Measurements from ENCODE around the gene MEX3D.

DNA sequence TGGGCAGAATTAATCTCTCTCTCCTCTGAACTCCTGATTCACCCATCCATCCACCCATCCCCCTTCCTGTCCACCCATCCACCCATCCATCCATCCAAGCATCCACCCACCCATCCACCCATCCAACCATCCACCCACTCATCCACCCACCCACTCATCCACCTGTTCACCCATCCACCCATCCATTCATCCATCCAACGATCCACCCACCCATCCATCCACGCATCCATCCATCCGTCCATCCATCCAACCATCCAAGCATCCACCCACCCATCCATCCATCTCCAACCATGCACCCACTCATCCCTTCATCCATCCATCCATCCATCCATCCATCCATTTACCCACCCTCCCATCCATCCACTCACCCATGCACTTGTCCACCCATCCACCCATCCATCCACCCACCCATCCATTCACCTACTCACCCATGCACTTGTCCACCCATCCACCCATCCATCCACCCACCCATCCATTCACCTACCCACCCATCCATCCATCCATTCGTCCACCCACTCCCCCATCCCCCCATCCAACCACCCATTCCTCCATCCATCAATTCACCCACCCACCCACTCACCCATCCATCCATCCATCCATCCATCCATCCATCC lies 18.7 kb downstream of the MEX3D start:
- TF ChIP-seq EZH2 (IDR thresholded peaks at IDR 0.05; ENCODE audit: low read length, missing control alignments), result no peak
- TF ChIP-seq, protein P1, sequence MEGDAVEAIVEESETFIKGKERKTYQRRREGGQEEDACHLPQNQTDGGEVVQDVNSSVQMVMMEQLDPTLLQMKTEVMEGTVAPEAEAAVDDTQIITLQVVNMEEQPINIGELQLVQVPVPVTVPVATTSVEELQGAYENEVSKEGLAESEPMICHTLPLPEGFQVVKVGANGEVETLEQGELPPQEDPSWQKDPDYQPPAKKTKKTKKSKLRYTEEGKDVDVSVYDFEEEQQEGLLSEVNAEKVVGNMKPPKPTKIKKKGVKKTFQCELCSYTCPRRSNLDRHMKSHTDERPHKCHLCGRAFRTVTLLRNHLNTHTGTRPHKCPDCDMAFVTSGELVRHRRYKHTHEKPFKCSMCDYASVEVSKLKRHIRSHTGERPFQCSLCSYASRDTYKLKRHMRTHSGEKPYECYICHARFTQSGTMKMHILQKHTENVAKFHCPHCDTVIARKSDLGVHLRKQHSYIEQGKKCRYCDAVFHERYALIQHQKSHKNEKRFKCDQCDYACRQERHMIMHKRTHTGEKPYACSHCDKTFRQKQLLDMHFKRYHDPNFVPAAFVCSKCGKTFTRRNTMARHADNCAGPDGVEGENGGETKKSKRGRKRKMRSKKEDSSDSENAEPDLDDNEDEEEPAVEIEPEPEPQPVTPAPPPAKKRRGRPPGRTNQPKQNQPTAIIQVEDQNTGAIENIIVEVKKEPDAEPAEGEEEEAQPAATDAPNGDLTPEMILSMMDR (conservative IDR thresholded peaks at IDR 0.05 in 1 of 2, IDR thresholded peaks at IDR 0.05 in 1 of 2; ENCODE audit: low read depth in 1 of 2, low read length in 2 of 2), result no peak

All from fibroblast of lung (primary cell).